K562 (cell line): ENCODE data around the gene TMEM60. TPM values are rescaled to one million over a fixed set of nuclear protein-coding genes. Genes with fewer than 3 reads are reported as not detected.
A peak's percentile ranks its signal among the peaks of the same experiment; 100 is the strongest.

ENCODE experiments used
- CBFA2T3 ChIP-seq: fragments of 450-650 bp; IDR thresholded peaks from 2 replicates; pipeline ENCODE4 v1.6.1; 2017
- CHD1 ChIP-seq: fragments of 200-600 bp; sonication (generic); IDR thresholded peaks from one replicate; pipeline ENCODE4 v1.6.1; 2012; ENCODE audit warnings: mild to moderate bottlenecking, moderate library complexity, low read length, inconsistent platforms
- CREB1 ChIP-seq, 2 experiments: sonication (generic) in 1 of 2; formaldehyde crosslinking in 1 of 2; IDR thresholded peaks; 2 replicates each; pipeline versions ENCODE4 v1.6.1 to v1.8.0; 2012 to 2022; ENCODE audit warnings: inconsistent platforms in 1 of 2, mild to moderate bottlenecking in 1 of 2, missing genetic modification reagents in 1 of 2, moderate library complexity in 1 of 2
- DPF2 ChIP-seq: fragments of 450-650 bp; IDR thresholded peaks from 2 replicates; pipeline ENCODE4 v1.6.1; 2016
- EHMT2 ChIP-seq: fragments of 450-650 bp; IDR thresholded peaks from 2 replicates; pipeline ENCODE4 v1.6.1; 2018; ENCODE audit warnings: antibody characterized with exemption
- ELF2 ChIP-seq: fragments of 250-450 bp; sonication (Bioruptor Pico); IDR thresholded peaks from 2 replicates; pipeline ENCODE4 v1.5.0; 2021; ENCODE audit warnings: mild to moderate bottlenecking
- EP300 ChIP-seq: IDR thresholded peaks from 2 replicates; pipeline ENCODE4 v1.6.1; 2012; ENCODE audit warnings: low read length, improper control_type of control experiment
- ETV6 ChIP-seq, 3 experiments: fragments of 150-350 bp in 1 of 3; sonication (generic) in 1 of 3; formaldehyde crosslinking in 1 of 3; IDR thresholded peaks; 2 replicates each; pipeline versions ENCODE4 v1.6.1 to v1.8.0; 2014 to 2022; ENCODE audit warnings: borderline replicate concordance in 2 of 3, low read depth in 2 of 3, antibody characterized with exemption in 1 of 3, low read length in 1 of 3, mild to moderate bottlenecking in 1 of 3, missing genetic modification reagents in 1 of 3
- HNRNPL ChIP-seq: fragments of 200-400 bp; formaldehyde crosslinking; IDR thresholded peaks from 2 replicates; pipeline ENCODE4 v1.6.1; 2017; ENCODE audit warnings: low read depth, mild to moderate bottlenecking, low read length
- MTA2 ChIP-seq: fragments of 450-650 bp; IDR thresholded peaks from 2 replicates; pipeline ENCODE4 v1.6.1; 2016; ENCODE audit warnings: low read depth
- SMAD1 ChIP-seq: fragments of 150-350 bp; IDR thresholded peaks from 2 replicates; pipeline ENCODE4 v1.6.1; 2014; ENCODE audit warnings: low read length, low read depth; ENCODE audit not compliant: partially characterized antibody
- TRIM24 ChIP-seq, 2 experiments: fragments of 450-650 bp; IDR thresholded peaks; 2 replicates each; pipeline ENCODE4 v1.6.1; 2016
- polyA plus RNA-seq, 8 experiments: library from polyadenylated mRNA; depleted of rRNA in 4 of 8; stranded (reverse) in 5 of 8; unstranded in 3 of 8; fragments of >200 nt; fragmentation: Nextera tagmentation in 2 of 8; fragmentation: Illumina TruSeq in 1 of 8; extraction: Ambion mirVana in 2 of 8; extraction: Trizol in 1 of 8; gene quantifications; 2 replicates each; pipeline versions ENCODE4 v1.2.1 to v1.2.3, GENCODE V29; 2011 to 2014; ENCODE audit warnings: inconsistent platforms in 1 of 8, missing spikeins in 1 of 8
- total RNA-seq, 7 experiments: library from RNA; depleted of rRNA in 6 of 7; stranded (reverse); fragments of >200 nt in 6 of 7; fragmentation: Illumina TruSeq in 2 of 7; extraction: Trizol in 2 of 7; gene quantifications; 2 replicates each; pipeline versions ENCODE4 v1.2.1 to v1.2.3, GENCODE V29; 2011 to 2021; ENCODE audit warnings: low replicate concordance in 1 of 7
- TF ChIP-seq, protein P1 (sequence below): sonication (generic); formaldehyde crosslinking; IDR thresholded peaks from 2 replicates; pipeline ENCODE4 v1.8.1; 2023; ENCODE audit warnings: mild to moderate bottlenecking, missing genetic modification reagents
- TF ChIP-seq, protein P2 (sequence below): sonication (generic); formaldehyde crosslinking; IDR thresholded peaks from 2 replicates; pipeline ENCODE4 v1.8.0; 2022; ENCODE audit warnings: missing genetic modification reagents, mild to moderate bottlenecking, moderate library complexity, borderline replicate concordance

Gene TMEM60
- total and polyA plus RNA-seq, 9 of the 15 experiments (the other 6 are each of a cell fraction or from before 2014, with no cell fraction given): 12.5 to 140 (median 38.4) TPM

DNA sequence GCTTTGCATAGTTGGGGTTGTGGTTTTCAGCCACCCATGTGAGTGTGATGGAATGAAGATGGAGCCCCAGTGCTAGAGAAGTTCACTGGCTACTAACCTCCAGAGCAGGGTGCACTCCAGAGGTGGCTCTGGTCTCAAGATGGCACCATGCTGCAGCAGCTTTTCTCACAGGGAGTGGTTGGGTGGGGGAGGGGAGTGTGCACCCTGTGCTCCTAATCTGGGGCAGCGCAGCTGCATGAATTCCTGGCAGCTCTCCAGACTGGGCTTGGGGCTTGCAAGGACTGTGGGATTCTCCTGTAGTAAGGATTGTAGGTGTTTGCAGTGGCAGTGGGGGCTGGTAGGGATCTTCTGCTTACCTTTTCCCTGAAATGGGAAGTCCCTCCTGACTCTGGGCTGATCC lies 24.0 kb upstream of the TMEM60 start (continued):
- TF ChIP-seq ETV6 (IDR thresholded peaks at IDR 0.05; ENCODE audit: borderline replicate concordance in 1 of 2, low read depth in 2 of 2, low read length in 1 of 2) (no peak), ETV6 (CRISPR knock-in tag; IDR thresholded peaks at IDR 0.05; ENCODE audit: borderline replicate concordance) (no peak), HNRNPL (no peak), DPF2 (peak; percentile 82), CREB1 (IDR thresholded peaks at IDR 0.05) (no peak), CREB1 (CRISPR knock-in tag; IDR thresholded peaks at IDR 0.05) (no peak), TRIM24 (IDR thresholded peaks at IDR 0.05) (peak; percentile 68 to 82; a peak in 3 of 4 replicates), ELF2 (CRISPR knock-in tag) (no peak), SMAD1 (no peak), CBFA2T3 (peak; percentile 88), CHD1 (no peak), EHMT2 (0 out of 2 replicates have a peak, but pooled peaks have one; percentile 44), MTA2 (peak; percentile 62; the same call in 1 of the 2 replicates), EP300 (peak; percentile 26; the same call in 1 of the 2 replicates)
- TF ChIP-seq, protein P1, sequence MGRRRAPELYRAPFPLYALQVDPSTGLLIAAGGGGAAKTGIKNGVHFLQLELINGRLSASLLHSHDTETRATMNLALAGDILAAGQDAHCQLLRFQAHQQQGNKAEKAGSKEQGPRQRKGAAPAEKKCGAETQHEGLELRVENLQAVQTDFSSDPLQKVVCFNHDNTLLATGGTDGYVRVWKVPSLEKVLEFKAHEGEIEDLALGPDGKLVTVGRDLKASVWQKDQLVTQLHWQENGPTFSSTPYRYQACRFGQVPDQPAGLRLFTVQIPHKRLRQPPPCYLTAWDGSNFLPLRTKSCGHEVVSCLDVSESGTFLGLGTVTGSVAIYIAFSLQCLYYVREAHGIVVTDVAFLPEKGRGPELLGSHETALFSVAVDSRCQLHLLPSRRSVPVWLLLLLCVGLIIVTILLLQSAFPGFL: no peak
- TF ChIP-seq, protein P2, sequence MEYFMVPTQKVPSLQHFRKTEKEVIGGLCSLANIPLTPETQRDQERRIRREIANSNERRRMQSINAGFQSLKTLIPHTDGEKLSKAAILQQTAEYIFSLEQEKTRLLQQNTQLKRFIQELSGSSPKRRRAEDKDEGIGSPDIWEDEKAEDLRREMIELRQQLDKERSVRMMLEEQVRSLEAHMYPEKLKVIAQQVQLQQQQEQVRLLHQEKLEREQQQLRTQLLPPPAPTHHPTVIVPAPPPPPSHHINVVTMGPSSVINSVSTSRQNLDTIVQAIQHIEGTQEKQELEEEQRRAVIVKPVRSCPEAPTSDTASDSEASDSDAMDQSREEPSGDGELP (CRISPR knock-in tag): peak; percentile 53
